RWPE2 (cell line): ENCODE results near the gene RELA.

ENCODE experiments used
- ATAC-seq: fragments of 200-7000 bp; cut with Tn5 transposase; 3 replicates; pipeline ENCODE4 v1.9.1; 2021; ENCODE audit warnings: low read depth
- DNase-seq: peaks from one replicate; pipeline ENCODE4 v3.0.0-alpha.2; 2020; ENCODE audit warnings: low spot score
- H3K27ac ChIP-seq: fragments of 450-650 bp; 2 replicates; pipeline ENCODE4 v1.5.1; 2017; ENCODE audit warnings: mild to moderate bottlenecking; ENCODE audit not compliant: poor library complexity, severe bottlenecking
- H3K27me3 ChIP-seq: fragments of 250-450 bp; sonication (Bioruptor Pico); 2 replicates; pipeline ENCODE4 v1.5.1; 2021; ENCODE audit warnings: mild to moderate bottlenecking, moderate library complexity; ENCODE audit not compliant: insufficient read depth, poor library complexity, severe bottlenecking
- H3K36me3 ChIP-seq: fragments of 250-450 bp; sonication (Bioruptor Pico); 2 replicates; pipeline ENCODE4 v1.5.1; 2020; ENCODE audit warnings: low read depth, mild to moderate bottlenecking, moderate library complexity
- H3K4me1 ChIP-seq: fragments of 250-450 bp; sonication (Bioruptor Pico); 2 replicates; pipeline ENCODE4 v1.5.1; 2021; ENCODE audit warnings: mild to moderate bottlenecking, moderate library complexity; ENCODE audit not compliant: insufficient read depth, poor library complexity, severe bottlenecking
- H3K4me3 ChIP-seq: fragments of 250-450 bp; sonication (Bioruptor Pico); 2 replicates; pipeline ENCODE4 v1.5.1; 2021; ENCODE audit warnings: mild to moderate bottlenecking, moderate library complexity; ENCODE audit not compliant: severe bottlenecking
- H3K9me3 ChIP-seq: fragments of 250-450 bp; sonication (Bioruptor Pico); 2 replicates; pipeline ENCODE4 v1.5.1; 2021; ENCODE audit warnings: mild to moderate bottlenecking, moderate library complexity; ENCODE audit not compliant: severe bottlenecking
- CTCF ChIP-seq: fragments of 450-650 bp; IDR thresholded peaks from one replicate; pipeline ENCODE4 v1.5.1; 2017; ENCODE audit warnings: mild to moderate bottlenecking, moderate library complexity; ENCODE audit not compliant: poor library complexity, severe bottlenecking

RELA gene

GRCh38 chr11:65615950-65616574 lies 46.7 kb downstream of the RELA start:
- Histone ChIP-seq H3K4me1 (no peaks in the 10 kb centered on the region), H3K27ac (peak overlapping the region; percentile 81), H3K36me3 (peaks cover 27% of the 10 kb centered on the region), H3K27me3 (no peaks in the 10 kb centered on the region), H3K4me3 (peak overlapping the region; percentile 66), H3K9me3 (no peaks in the 10 kb centered on the region)
- no peak for TF ChIP-seq CTCF
- DNase-seq (no peak), ATAC-seq (no peak)

DNA sequence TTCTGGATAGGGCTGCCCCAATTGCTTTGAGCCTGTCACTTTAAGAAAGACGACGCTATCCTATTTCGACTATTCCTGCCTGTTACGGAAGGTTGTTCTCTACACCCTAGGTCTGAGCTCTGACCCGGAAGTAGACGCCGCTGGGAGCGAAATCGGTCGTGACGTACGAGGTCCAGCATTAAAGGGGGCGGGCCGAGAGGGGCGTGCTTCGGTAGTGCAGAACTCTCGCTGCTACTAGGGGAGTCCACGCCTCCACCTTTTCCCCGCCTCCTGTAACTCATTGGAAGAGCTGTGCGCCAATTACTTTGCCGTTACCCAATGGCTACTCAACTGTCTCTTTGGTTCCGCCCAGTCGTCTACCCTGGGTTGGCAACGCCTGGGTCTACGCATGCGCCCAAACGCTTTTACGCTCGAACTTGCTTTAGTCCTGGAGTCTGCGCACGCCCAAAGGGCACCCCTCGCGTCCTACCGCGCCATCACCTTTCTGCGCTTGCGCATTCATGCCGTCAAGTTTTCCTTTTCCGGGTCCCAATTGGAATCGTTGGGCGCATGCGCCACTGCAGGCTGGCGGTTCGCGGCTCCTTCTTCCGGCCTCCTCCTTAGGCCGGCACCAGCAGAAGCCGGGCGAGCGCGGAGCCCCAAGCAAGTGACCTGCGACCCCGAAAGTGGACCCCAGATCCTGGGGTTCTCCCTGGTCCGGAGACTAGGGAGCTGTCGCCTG lies 47.3 kb downstream of the RELA start, which contains the start of gene PCNX3:
Gene PCNX3 (plus strand): TSS at position 548 of the 721 bp plus-strand sequence. CDS start 536 bp downstream, outside the sequence.
- no peak for TF ChIP-seq CTCF
- Histone ChIP-seq H3K36me3 (peaks cover 22% of the 10 kb centered on the region), H3K27me3 (no peaks in the 10 kb centered on the region), H3K4me1 (no peaks in the 10 kb centered on the region), H3K4me3 (peak within 1 kb of the TSS; percentile 66), H3K27ac (peak within 1 kb of the TSS; percentile 81), H3K9me3 (no peaks in the 10 kb centered on the region)
- ATAC-seq (peak; percentile 81), DNase-seq (peak; percentile 100)

GRCh38 chr11:65613091-65613928 lies 49.4 kb downstream of the RELA start:
- peak overlapping the region; percentile 54 for H3K4me3 ChIP-seq
- no peaks in the 10 kb centered on the region for H3K9me3 ChIP-seq
- peaks cover 5% of the 10 kb centered on the region; the same call in 1 of the 2 replicates for H3K36me3 ChIP-seq
- no peaks in the 10 kb centered on the region for H3K4me1 ChIP-seq
- DNase-seq (no peak), ATAC-seq (peak; percentile 0; the same call in 2 of the 3 replicates)
- peak overlapping the region; percentile 81 for H3K27ac ChIP-seq
- H3K27me3 ChIP-seq = no peaks in the 10 kb centered on the region
- TF ChIP-seq CTCF = no peak

DNA sequence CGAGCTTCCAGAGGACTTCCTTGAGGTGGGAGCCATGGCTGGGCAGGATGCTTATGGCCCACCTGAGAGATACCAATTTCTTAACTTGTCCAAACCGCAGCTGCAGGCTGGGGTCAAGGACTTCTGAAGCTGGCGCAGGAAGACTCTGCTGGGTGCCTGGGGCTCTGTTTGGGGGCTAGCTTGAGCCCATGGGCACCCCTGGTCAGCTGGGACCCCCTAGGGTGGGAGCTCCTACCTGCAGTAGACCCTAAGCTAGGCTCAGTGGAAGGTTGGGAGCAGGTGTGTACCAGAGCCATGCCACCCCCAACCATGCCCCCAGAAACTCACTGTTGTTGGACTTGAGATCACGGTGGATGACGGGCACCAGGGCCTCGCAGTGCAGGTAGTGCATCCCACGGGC lies 50.0 kb downstream of the RELA start:
- Histone ChIP-seq H3K27me3 (no peaks in the 10 kb centered on the region), H3K36me3 (0 out of 2 replicates have a peak, but pooled peaks cover 4% of the 10 kb centered on the region), H3K27ac (peak overlapping the region; percentile 81), H3K4me3 (peak overlapping the region; percentile 54), H3K9me3 (no peaks in the 10 kb centered on the region), H3K4me1 (no peaks in the 10 kb centered on the region)
- no peak for TF ChIP-seq CTCF
- DNase-seq (no peak), ATAC-seq (no peak)
